Activated gamma-delta T cell (primary cell): ENCODE measurements around the gene GUF1.
A peak's percentile ranks its signal among the peaks of the same experiment; 100 is the strongest.

ENCODE experiments used
- DNase-seq: peaks from one replicate; lab custom pipeline; 2025; lab: John Stamatoyannopoulos, UW
- total RNA-seq, 2 donors: gene quantifications; one replicate each; lab custom pipeline; 2026; lab: John Stamatoyannopoulos, UW

GUF1 gene, protein sequence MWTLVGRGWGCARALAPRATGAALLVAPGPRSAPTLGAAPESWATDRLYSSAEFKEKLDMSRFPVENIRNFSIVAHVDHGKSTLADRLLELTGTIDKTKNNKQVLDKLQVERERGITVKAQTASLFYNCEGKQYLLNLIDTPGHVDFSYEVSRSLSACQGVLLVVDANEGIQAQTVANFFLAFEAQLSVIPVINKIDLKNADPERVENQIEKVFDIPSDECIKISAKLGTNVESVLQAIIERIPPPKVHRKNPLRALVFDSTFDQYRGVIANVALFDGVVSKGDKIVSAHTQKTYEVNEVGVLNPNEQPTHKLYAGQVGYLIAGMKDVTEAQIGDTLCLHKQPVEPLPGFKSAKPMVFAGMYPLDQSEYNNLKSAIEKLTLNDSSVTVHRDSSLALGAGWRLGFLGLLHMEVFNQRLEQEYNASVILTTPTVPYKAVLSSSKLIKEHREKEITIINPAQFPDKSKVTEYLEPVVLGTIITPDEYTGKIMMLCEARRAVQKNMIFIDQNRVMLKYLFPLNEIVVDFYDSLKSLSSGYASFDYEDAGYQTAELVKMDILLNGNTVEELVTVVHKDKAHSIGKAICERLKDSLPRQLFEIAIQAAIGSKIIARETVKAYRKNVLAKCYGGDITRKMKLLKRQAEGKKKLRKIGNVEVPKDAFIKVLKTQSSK
- total RNA-seq: 41.6 to 55.8 reads per million in 2 donors

- DNase-seq: peak; percentile 77
These were observed at the start of gene GUF1 for GRCh38 chr4:44678094-44679041. GUF1 (plus strand) TSS chr4:44678420; CDS start chr4:44678623, 203 bp downstream.

DNA sequence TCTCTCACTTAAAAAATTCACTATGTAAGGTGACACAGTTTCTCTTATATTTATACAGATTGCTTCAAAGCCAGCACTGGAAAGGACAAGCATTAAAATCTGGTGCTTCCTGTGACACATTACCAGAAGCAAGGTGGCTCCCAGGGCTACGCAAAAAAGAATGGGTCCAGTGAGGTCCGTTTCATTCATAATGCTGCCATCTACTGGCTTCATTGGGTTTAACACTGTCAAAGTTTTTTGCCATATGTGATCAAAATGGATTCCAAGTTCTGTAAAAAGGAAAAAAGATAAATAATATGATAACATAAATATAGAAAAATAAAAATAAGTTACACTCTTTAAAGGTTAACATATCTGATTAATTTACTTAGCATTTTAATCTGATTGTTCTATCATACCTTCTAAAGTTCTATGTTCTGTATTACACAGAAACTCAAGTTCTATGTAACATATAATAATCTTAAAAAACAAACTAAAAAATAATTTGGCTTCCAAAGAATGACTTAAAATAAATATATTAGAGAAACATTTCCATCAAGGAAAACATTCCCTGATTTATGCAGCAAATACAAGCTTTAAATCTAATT lies 48.8 kb upstream of the GUF1 start:
- no peak for DNase-seq

DNA sequence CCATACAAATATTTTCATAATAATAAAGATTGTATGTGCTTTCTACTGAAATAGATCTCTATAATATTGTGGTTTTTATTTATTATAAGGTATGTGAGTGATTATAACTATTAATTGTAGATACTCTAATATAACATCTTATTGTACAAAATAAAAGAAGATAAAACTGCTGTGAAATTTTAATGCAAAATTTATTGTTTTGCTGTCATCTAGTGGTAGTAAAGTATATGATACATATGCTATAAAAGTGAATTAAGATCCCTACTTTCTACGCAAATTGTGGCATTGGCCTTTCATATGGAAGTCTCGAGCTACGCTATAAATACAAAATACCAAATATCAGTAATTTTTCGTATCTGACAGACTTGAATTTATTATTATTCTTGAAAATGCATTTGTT lies 46.1 kb upstream of the GUF1 start:
- DNase-seq: no peak

- DNase-seq: no peak
These were observed 45.5 kb upstream of the GUF1 start for GRCh38 chr4:44632733-44633132.

DNA sequence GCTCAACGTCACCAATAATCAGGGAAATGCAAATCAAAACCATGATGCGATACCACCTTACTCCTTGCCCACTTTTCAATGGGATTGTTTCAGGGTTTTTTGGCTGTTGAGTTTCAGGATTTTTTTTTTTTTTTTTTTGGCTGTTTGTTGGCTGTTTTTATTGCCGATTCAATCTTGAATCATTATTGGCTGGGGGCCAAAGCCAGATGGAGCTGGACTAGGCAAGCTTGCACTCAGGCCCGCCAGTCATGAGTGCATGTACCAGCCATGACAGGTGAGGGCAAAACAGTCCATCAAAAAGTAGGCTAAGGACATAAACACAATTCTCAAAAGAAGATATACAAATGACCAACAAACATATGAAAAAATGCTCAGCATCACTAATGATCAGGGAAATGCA lies 40.1 kb upstream of the GUF1 start:
- DNase-seq: no peak

GRCh38 chr4:44646151-44646550 lies 32.1 kb upstream of the GUF1 start:
- DNase-seq: no peak

GRCh38 chr4:44651425-44651824 lies 26.8 kb upstream of the GUF1 start, which contains the start of gene YIPF7:
YIPF7 (minus strand) TSS chr4:44651625; CDS start chr4:44650100, 1,525 bp downstream.
- DNase-seq: no peak

DNA sequence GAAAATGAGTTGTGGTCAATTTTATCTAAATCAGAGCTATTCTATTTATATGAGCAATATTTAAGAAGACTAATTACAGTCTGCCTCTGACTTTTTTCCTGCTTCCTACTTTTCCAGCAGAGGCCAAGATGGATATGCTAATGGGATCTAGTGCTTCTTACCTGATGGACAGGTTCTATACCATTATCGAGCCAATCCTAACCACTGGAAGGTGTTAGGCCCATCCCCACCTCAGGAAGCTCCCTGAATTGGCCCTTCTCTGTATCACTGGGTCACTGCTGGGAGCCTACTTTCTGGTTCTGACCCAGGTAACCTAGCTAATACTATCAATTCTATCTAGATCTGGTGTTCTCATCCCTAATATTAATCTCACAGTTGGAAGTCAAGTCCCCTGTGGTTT lies 26.2 kb upstream of the GUF1 start:
- no peak for DNase-seq

DNA sequence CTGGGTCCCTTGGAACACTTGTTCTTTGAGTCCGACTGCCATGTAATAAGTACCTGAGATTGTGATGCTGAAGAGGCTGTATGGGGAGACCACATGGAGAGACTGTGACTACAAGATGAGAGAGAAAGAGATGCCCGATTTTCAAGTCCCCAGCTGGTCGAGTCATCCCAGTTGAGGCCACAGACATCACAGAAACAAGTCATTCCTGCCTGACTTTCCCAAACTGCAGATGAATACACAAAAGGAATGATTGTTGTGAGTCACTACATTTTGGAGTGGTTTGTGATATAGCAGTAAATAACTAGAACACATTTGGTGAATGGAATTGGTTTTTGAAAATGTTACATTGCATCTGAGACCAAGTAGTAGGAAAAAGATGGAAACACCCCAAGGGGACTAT lies 17.8 kb upstream of the GUF1 start:
- no peak for DNase-seq

DNA sequence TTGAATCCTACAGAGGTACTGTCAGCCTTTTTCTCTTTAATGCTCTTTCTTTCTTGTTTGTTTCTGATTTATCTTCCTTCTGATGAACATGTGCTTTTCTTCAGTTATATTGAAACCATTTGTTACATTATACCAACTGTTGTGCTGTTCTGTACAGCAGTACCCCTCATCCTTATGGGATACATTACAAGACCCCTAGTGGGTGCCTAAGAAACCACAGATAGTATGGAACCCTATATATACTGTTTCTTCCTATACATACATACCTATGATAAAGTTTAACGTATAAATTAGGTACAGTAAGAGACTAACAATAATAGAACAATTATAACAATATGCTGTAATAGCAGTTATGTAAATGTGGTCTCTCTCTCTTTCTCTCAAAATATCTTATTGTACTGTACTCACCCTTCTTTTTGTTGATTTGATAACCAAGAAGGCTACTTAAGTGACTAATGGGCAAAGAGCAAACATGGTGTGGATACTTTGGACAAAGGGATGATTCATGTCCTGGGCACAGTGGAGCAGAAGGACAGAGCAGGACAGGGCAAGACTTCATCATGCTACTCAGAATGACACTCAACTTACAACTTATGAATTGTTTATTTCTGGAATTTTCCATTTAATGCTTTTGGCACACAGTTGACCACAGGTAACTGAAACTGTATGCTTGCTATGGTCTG lies 16.1 kb upstream of the GUF1 start:
- DNase-seq: no peak

GRCh38 chr4:44662623-44663005 lies 15.6 kb upstream of the GUF1 start:
- DNase-seq: no peak

- no peak for DNase-seq
These were observed 14.5 kb upstream of the GUF1 start for GRCh38 chr4:44663539-44664263.

DNA sequence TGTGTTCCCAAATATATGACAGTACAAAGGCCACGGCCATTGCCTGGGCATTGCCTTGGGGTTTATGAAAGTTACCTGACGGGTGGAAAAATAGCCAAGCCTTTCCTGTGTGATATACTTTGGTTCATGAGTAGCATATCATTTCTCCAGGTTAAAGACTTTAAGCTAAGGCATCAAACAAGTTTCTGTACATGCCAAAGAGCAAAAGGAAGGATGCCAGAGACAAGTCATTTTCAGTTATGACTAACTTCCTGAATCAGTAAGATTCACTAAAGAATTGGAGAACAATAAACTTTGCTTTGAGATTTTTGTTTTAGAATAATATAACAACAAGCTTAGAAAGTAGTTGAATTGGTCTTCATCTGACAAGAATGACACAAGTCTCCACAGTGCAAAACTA lies 9.7 kb upstream of the GUF1 start:
- DNase-seq: no peak

DNA sequence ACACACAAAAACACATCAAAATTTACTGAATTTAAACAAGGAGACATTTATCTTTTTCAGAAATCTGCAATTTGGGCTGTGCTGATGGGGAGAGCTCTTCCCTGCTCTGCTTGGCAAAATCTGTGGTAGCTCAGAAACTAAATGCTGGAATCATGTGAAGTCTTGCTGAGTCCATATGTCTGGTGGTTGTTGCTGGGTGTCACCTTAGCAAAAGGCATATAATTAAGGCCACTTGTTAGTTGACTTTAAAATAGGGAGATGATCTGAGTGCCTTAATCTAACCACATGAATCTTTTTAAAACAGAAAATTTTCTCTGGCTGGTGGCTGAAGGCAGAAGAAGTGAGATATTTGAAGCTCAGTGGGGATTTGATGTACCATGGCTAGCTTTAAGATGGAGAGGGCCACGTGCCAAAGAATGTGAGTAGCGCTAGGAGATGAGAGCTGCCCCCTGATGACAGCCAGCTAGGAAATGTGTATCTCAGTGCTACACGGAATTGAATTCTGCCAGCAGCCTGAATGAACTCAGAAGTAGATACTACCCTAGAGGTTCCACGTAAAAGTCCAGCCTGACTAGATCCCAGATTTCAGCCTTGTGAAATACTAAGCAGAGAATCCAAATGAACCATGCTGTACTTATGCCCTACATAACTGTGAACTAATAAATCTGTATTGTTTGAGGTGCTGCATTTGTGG lies 7.6 kb upstream of the GUF1 start:
- DNase-seq: no peak

GRCh38 chr4:44671636-44672035 lies 6.6 kb upstream of the GUF1 start:
- no peak for DNase-seq

DNA sequence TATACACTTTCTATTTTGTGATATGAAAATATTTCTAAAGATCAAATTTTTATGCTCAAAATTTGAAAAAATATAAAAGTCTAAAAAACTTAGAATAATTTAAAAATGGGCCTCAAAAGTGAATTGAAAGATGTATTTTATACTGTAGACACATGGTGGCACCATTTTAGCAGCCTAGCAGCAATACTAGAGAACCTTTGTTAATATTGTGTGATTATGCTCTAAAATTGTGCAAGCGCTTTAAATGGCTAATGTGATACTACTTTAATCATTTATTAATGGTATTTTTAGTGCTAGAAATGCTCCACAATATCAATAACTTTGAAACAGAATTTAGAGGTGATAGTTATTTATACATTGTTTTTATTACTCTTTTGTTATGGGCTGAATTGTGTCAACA lies 3.7 kb upstream of the GUF1 start:
- no peak for DNase-seq

- no peak for DNase-seq
These were observed 2.9 kb upstream of the GUF1 start for GRCh38 chr4:44675366-44675765.

DNA sequence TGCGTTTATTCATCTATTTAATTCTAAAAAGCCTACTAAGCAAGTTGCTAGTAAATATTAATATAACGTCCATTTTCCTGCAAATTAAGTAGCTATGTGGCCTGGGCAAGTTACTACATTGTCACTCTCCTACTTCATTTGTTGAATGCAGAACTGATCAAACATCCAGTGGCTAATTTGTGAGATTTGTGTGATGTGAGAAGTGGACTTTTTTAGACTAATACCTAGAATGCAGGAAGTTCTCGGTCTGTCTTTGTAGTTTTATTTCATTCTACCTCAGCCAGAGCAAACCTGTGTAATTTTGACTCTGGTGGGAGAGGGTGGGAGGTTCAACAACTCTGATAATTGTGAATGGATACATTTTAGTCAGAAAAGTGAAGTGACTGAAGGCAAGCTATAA lies 840 bp downstream of the GUF1 start:
- DNase-seq: no peak

DNA sequence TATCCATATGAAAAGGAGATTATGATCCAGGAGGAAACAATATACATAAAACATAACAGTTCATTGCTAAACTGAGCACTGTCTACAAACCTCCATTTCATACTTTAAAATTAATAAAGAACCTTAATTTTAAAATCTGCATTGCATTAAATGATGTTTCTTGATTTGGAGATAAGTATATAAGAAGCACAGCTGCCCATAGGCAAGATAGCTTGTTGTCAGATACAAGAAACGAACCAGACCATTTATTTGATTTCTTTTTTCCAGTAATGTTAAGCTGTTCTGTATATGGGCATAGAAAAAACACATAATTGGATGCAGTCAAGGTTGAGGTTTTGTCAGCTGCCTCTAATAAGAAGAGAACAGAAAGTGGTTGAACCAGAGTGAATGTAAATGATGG lies 6.4 kb downstream of the GUF1 start:
- no peak for DNase-seq

DNA sequence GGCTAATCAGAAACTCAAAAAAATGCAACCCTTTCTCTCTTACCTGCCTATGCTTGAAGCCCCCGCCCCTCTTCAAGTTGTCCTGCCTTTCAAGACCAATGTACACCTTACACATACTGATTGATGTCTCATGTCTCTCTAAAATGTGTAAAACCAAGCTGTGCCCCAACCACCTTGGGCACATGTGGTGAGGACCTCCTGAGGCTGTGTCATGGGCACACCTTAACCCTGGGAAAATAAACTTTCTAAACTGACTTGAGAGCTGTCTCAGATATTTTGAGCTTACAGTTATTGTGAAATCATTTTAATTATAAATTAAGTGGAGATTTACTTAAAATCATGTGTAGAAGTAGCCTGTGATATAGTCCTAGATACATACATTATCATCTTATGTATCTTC lies 22.2 kb downstream of the GUF1 start:
- DNase-seq: no peak
